ENCODE data around the gene TLE3. TPM values are rescaled to one million over a fixed set of nuclear protein-coding genes. Genes with fewer than 3 reads are reported as not detected.

TLE3 gene
- total and polyA plus RNA-seq, 2 experiments from 2014 or later: 20.5 to 38.2 TPM

DNA sequence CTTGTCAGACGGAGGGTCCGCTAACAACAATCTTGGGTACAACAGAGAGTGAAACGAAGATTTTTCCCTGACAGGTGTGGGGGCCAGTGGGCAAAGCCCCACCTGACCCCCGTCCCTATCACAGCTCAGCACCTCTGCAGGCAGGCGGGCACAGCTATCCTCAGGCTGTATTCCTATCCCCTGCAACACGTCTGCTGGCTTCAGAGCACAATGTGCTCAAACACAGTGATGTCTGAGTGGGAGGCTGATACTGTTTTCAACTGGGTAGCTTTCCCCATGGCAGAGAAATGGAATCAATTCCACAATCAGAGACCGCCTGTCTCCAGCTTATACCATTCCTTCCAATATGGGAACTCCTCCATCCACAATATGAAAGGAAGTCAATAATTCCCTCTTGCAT, 28.0 kb downstream of the TLE3 start:
- Histone ChIP-seq H3K4me1 (ENCODE audit: low read depth) (peaks cover under 1% of the 10 kb centered on the region), H3K27me3 (no peaks in the 10 kb centered on the region), H3K27ac (no peak overlapping the region), H3K36me3 (peaks cover 12% of the 10 kb centered on the region), H3K4me3 (no peak overlapping the region), H3K9me3 (ENCODE audit: low read depth) (no peaks in the 10 kb centered on the region)
- TF ChIP-seq, protein P1, sequence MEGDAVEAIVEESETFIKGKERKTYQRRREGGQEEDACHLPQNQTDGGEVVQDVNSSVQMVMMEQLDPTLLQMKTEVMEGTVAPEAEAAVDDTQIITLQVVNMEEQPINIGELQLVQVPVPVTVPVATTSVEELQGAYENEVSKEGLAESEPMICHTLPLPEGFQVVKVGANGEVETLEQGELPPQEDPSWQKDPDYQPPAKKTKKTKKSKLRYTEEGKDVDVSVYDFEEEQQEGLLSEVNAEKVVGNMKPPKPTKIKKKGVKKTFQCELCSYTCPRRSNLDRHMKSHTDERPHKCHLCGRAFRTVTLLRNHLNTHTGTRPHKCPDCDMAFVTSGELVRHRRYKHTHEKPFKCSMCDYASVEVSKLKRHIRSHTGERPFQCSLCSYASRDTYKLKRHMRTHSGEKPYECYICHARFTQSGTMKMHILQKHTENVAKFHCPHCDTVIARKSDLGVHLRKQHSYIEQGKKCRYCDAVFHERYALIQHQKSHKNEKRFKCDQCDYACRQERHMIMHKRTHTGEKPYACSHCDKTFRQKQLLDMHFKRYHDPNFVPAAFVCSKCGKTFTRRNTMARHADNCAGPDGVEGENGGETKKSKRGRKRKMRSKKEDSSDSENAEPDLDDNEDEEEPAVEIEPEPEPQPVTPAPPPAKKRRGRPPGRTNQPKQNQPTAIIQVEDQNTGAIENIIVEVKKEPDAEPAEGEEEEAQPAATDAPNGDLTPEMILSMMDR (IDR thresholded peaks at IDR 0.05; ENCODE audit: low read depth, low read length): no peak
- DNase-seq (ENCODE audit: low read depth in 1 of 2, low spot score in 1 of 2): no peak

DNA sequence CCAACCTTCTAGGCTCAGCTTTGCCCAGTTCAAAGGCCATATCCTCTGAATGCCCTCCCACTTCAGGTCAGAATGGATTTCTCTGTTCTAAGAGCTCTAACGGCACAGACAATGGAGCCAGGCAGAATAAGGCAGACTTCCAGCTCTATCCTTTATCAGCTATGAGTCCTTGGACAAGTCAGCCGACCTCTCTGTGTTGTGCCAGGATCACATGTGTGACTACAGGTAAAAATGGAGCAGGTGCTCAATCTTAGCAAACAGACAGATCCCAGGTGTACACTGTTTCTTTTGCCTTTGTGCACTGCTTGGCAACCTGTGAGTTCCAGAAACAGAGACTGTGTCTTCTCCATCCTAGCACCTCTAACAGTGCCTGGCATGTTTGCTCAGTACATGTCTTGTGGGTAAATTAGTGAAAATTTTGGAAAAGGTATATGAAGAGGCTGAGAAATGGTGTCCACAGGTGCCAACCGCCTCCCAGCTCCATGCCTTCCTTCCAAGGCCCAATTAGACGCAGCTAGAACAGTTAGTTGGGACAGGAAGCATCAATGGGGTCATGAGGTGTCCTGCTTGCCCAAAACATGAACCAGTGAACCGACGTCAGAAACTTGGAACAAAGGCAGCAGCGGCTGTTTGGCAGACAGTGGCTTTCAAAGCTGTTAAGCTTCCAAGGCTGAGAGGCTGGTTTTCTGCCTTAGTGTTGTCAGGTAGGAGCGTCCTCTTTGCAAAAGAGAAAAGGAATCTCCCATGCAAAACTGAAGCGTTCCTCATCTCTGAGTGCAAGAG, 28.7 kb downstream of the TLE3 start:
- TF ChIP-seq, protein P1 (IDR thresholded peaks at IDR 0.05; ENCODE audit: low read depth, low read length): no peak
- no peak overlapping the region for H3K4me3 ChIP-seq
- no peak for DNase-seq (ENCODE audit: low read depth in 1 of 2, low spot score in 1 of 2)
- H3K27ac ChIP-seq: no peak overlapping the region
- no peaks in the 10 kb centered on the region for H3K27me3 ChIP-seq
- H3K36me3 ChIP-seq: peaks cover 6% of the 10 kb centered on the region
- H3K4me1 ChIP-seq (ENCODE audit: low read depth): peaks cover 8% of the 10 kb centered on the region
- H3K9me3 ChIP-seq (ENCODE audit: low read depth): no peaks in the 10 kb centered on the region

DNA sequence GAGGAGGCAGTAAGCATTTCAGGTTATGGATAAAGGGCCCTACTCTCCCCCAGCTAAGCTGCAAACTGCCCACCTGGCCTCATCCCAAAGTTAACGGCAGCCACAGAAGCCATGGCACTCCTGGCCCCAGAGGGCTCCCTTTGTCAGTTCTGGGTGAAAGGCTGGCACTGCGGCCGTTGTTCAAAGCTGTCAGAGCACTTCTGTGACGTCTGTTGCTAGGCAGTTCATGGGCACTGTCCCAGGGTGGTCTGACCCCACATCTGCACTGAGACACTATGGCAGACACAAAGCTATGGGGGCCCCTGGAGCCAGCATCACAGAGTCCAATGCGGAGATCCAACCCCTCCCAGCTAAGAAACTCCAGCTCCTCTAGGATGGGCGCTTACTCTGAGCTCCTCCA, 30.0 kb downstream of the TLE3 start:
- no peak for DNase-seq (ENCODE audit: low read depth in 1 of 2, low spot score in 1 of 2)
- no peaks in the 10 kb centered on the region for H3K27me3 ChIP-seq
- H3K36me3 ChIP-seq: peaks cover 6% of the 10 kb centered on the region
- TF ChIP-seq, protein P1 (IDR thresholded peaks at IDR 0.05; ENCODE audit: low read depth, low read length): no peak
- no peak overlapping the region for H3K4me3 ChIP-seq
- H3K4me1 ChIP-seq (ENCODE audit: low read depth): peaks cover 20% of the 10 kb centered on the region
- H3K9me3 ChIP-seq (ENCODE audit: low read depth): no peaks in the 10 kb centered on the region
- H3K27ac ChIP-seq: no peak overlapping the region

DNA sequence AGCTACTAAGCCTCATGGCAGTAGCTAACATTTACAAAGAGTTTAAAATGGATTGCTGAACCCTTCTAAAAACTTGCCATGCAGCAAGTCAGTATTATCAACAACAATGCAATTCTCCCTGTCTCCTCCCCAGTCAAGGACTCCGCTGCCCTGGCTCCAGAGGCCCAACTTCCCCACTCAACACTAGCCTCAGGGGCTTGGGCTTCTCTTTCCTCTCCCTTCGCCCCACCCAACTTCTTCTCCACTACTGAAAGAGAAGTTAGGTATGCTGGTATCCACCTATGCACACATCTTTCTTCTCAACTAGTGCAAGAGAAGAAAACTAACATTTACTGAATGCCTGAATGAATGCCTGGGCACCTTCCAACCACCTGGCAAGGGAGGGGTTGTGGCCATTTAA, 30.7 kb downstream of the TLE3 start:
- Histone ChIP-seq H3K27me3 (no peaks in the 10 kb centered on the region), H3K27ac (no peak overlapping the region), H3K9me3 (ENCODE audit: low read depth) (no peaks in the 10 kb centered on the region), H3K36me3 (peaks cover 6% of the 10 kb centered on the region), H3K4me3 (no peak overlapping the region), H3K4me1 (ENCODE audit: low read depth) (peaks cover 20% of the 10 kb centered on the region)
- TF ChIP-seq, protein P1 (IDR thresholded peaks at IDR 0.05; ENCODE audit: low read depth, low read length): no peak
- no peak for DNase-seq (ENCODE audit: low read depth in 1 of 2, low spot score in 1 of 2)

DNA sequence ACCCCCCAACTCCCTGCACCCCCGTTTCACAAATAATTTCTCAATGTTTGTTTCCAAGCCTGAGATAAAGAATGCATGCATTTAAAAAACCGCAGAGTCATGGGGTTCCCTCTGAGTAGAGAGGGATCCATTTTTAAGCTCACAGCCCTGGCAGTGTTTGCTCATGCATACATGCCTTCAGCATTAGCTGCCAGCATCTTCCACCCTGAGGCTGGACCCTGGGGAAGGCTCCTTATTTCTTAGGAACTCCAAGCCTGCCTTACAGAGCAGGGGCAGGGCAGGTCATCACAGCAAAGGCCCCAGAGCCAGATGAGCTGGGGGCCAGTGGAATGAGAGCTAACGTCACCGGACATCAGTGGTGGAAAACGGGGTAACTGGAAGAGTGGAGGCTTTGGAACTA, 31.3 kb downstream of the TLE3 start:
- no peaks in the 10 kb centered on the region for H3K9me3 ChIP-seq (ENCODE audit: low read depth)
- no peaks in the 10 kb centered on the region for H3K27me3 ChIP-seq
- DNase-seq (ENCODE audit: low read depth in 1 of 2, low spot score in 1 of 2): no peak
- H3K4me1 ChIP-seq (ENCODE audit: low read depth): peaks cover 22% of the 10 kb centered on the region
- H3K36me3 ChIP-seq: peaks cover 6% of the 10 kb centered on the region
- no peak overlapping the region for H3K4me3 ChIP-seq
- TF ChIP-seq, protein P1 (IDR thresholded peaks at IDR 0.05; ENCODE audit: low read depth, low read length): no peak
- H3K27ac ChIP-seq: no peak overlapping the region
